ENCODE results near the gene ZNF577. TPM values are rescaled to one million over a fixed set of nuclear protein-coding genes. Genes with fewer than 3 reads are reported as not detected.

Gene ZNF577
- total and polyA plus RNA-seq, 2 of the 13 experiments (the other 11 are each of a cell fraction or from before 2014, with no cell fraction given), result 5.7 to 7.6 TPM

GRCh38 chr19:51921949-51922348 lies 34.2 kb upstream of the ZNF577 start (continued):
- no peak for TF ChIP-seq PBX2 (CRISPR knock-in tag; IDR thresholded peaks at IDR 0.05)
- TF ChIP-seq ATF6 (CRISPR knock-in tag; conservative IDR thresholded peaks at IDR 0.05), result no peak
- no peak for TF ChIP-seq RFX5 (IDR thresholded peaks at IDR 0.05; ENCODE audit: low read depth, low read length)
- TF ChIP-seq RERE (CRISPR knock-in tag; IDR thresholded peaks at IDR 0.05; ENCODE audit: low read depth), result no peak
- no peak for TF ChIP-seq HOXA5 (CRISPR knock-in tag; IDR thresholded peaks at IDR 0.05)
- TF ChIP-seq ELF1 (CRISPR knock-in tag; IDR thresholded peaks at IDR 0.05), result no peak
- no peak for TF ChIP-seq ZNF335 (CRISPR knock-in tag; IDR thresholded peaks at IDR 0.05)
- TF ChIP-seq FOXP4 (CRISPR knock-in tag; IDR thresholded peaks at IDR 0.05), result no peak
- TF ChIP-seq ZNF318 (CRISPR knock-in tag; IDR thresholded peaks at IDR 0.05), result no peak
